Cardiac fibroblast (primary cell): ENCODE measurements around the gene PTPN11.

Source experiments
- DNase-seq, 2 donors: peaks; one replicate each; pipeline versions ENCODE4 v3.0.0 to v3.0.0-alpha.2; 2010; ENCODE audit warnings: low read depth in 2 of 2
- H3K4me3 ChIP-seq, 2 donors: replicated peaks in 1 of 2; 1 replicate in 1 of 2; 2 replicates in 1 of 2; pipeline ENCODE4 v1.5.1; 2011; ENCODE audit warnings: low read depth in 2 of 2, low read length in 2 of 2, mild to moderate bottlenecking in 2 of 2, moderate library complexity in 1 of 2
- TF ChIP-seq, protein P1 (sequence below): IDR thresholded peaks from one replicate; pipeline ENCODE4 v1.5.1; 2011; ENCODE audit warnings: low read depth, mild to moderate bottlenecking, low read length, inconsistent platforms

Gene PTPN11

DNA sequence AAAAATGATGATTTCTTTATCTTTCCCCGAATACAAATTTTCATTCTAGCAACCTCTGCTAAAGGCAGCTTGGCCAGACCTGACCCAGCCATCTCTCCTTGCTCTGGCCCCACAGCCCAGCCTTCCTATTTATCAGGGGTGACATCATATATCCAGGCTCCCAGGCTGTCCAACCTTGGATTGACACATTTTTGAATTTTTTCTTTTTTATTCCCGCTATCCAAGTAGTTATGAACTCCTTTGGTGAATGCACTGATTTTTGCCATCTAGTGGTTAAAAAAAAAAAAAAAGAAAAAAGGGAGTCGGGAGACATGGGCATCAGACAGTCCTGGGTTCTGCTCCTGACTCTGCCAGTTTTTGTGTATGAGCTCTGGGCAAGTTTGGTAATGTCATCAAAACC is 120.5 kb downstream of the PTPN11 start:
- no peak for DNase-seq
- H3K4me3 ChIP-seq, result no peak overlapping the region
- TF ChIP-seq, protein P1, sequence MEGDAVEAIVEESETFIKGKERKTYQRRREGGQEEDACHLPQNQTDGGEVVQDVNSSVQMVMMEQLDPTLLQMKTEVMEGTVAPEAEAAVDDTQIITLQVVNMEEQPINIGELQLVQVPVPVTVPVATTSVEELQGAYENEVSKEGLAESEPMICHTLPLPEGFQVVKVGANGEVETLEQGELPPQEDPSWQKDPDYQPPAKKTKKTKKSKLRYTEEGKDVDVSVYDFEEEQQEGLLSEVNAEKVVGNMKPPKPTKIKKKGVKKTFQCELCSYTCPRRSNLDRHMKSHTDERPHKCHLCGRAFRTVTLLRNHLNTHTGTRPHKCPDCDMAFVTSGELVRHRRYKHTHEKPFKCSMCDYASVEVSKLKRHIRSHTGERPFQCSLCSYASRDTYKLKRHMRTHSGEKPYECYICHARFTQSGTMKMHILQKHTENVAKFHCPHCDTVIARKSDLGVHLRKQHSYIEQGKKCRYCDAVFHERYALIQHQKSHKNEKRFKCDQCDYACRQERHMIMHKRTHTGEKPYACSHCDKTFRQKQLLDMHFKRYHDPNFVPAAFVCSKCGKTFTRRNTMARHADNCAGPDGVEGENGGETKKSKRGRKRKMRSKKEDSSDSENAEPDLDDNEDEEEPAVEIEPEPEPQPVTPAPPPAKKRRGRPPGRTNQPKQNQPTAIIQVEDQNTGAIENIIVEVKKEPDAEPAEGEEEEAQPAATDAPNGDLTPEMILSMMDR, result no peak

DNA sequence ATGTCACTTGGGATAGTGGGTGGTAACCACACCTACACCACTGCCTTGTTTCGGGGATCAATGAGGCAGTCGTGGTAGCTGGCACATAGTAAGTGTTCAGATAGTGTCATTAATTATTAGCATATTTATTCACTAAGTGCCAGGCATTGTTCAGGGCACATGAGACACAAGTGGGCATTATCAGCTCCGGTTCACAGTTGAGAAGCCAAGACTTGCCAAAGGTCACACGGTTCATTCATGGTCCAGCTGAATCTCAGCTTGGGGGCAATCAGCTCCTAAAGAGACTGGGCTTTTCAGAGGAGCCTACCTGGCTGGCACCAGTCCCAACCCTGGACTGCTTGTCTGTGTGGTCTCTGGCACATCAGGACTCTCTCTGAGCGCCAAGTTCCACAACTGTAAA is 121.3 kb downstream of the PTPN11 start:
- TF ChIP-seq, protein P1, result no peak
- no peak for DNase-seq
- no peak overlapping the region for H3K4me3 ChIP-seq

DNA sequence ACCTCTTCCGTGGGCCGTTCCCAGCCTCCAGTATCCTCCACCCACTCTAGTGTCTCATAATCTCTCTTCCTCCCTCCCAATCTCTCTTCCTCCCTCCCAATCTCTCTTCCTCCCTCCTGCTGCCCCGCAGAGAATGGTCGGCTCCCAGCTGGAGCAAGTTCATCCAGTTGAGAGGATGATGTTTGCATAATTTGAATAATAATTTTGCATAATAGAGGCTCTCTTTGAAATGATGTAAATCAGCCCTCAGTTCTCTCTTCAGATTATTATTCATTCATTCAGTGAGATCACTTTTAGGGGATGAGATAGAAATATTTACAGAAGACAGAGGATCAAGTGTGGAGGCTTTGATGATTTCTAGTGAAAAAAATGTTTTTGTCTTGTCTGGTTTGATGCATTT is 125.0 kb downstream of the PTPN11 start:
- TF ChIP-seq, protein P1, result no peak
- no peak overlapping the region for H3K4me3 ChIP-seq
- DNase-seq, result no peak

DNA sequence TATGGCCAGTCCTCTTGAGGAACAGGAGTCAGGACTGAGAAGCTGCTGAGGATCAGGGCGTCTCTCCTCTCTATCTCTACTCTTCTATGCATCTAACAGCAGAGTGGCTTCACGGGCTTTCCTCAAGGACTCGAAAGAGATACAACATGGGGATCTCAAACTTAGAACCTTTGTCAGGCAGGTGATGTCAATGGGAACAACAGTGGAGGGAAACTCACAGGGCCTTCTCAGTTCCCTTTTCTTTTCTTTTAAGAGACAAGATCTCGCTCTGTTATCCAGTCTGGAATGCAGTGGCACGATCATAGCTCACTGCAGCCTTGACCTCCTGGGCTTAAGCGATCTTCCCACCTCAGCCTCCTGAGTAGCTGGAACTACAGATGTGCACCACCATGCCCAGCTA is 127.6 kb downstream of the PTPN11 start:
- no peak for DNase-seq
- H3K4me3 ChIP-seq, result no peak overlapping the region
- TF ChIP-seq, protein P1, result no peak

DNA sequence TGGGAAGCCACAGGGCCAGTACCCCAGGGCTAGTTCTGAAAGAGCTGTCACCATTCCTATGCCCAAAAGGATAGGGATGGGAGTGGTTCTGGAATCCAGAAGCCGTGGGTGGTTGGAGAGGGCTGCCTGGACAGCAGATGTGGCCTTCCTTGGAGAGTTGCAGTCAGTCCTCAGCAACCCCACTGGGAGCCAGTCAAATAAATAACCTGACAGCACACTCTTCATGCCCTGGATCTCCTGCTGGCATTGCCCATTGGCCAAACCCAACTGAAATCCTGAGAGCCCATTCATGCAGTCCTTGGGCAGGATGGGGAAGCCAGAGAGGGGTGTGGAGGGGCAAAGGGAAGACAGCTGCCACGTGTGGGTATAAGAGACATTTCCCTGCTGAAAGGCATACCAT is 128.2 kb downstream of the PTPN11 start:
- H3K4me3 ChIP-seq, result no peak overlapping the region
- no peak for DNase-seq
- TF ChIP-seq, protein P1, result no peak

DNA sequence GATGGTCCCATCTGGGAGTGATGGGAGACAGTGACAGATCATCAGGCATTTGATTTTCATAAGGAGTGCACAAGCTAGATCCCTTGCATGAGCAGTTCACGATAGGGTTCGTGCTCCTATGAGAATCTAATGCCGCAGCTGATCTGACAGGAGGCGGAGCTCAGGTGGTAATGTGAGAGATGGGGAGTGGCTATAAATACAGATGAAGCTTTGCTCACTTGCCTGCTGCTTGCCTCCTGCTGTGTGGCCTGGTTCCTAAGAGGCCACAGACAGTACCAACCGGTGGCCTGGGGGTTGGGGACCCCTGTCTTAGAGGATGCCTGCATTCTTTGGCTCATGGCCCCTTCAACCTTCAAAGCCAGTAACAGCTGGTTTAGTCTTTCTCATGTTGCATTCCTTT is 130.3 kb downstream of the PTPN11 start:
- TF ChIP-seq, protein P1, result no peak
- no peak overlapping the region for H3K4me3 ChIP-seq

DNA sequence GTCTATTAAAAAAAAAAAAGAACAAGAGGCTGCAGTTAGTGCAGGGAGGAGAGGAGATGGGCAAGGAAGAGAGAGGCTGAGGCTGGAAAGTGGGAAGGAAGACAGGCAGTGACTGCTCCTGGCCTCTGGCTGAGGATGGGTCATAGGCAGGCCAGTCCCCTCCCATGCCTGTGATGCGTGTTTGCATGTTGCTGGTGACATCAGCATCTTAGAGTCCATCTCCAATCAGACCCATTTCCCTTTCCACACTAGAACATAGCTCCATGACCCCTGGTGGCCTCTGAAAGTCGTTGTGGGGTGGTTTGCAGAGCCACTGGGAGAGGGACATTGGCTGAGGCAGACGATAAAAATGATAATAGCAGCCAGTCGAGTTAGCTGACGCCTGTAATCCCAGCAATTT is 132.9 kb downstream of the PTPN11 start:
- H3K4me3 ChIP-seq, result no peak overlapping the region
- TF ChIP-seq, protein P1, result no peak
- no peak for DNase-seq

More for the DNA sequence above, 130.3 kb downstream of the PTPN11 start:
- DNase-seq, result no peak
